B cell (primary cell): Measurements from ENCODE around the gene INSR. TPM values are rescaled to one million over a fixed set of nuclear protein-coding genes. Genes with fewer than 3 reads are reported as not detected.

Experiments used
- ATAC-seq: fragments of 200-7000 bp; cut with Tn5 transposase; one replicate; pipeline ENCODE4 v1.10.0; 2021; ENCODE audit warnings: low read depth, mild to moderate bottlenecking, moderate number of reproducible peaks, moderate library complexity
- CTCF ChIA-PET: fragments of 350-600 bp; sonication (Branson Sonifier 250); formaldehyde crosslinking; loops from one replicate; lab custom pipeline; 2021; ENCODE audit warnings: antibody characterized with exemption, inconsistent platforms; lab: Charles Lee
- POLR2A ChIA-PET: fragments of 350-600 bp; sonication (Branson Sonifier 250); formaldehyde crosslinking; loops from one replicate; lab custom pipeline; 2021; ENCODE audit warnings: antibody characterized with exemption; lab: Charles Lee
- DNase-seq: peaks from one replicate; pipeline ENCODE4 v3.0.0; 2013
- H2AFZ ChIP-seq: 2 replicates; pipeline ENCODE4 v1.6.1; 2012; ENCODE audit warnings: mild to moderate bottlenecking, low read depth, low read length; ENCODE audit not compliant: insufficient read depth, poor library complexity, severe bottlenecking
- H3K27ac ChIP-seq, 2 donors: 1 replicate in 1 of 2; 2 replicates in 1 of 2; pipeline ENCODE4 v1.5.1; 2012 to 2013; ENCODE audit warnings: low read length in 2 of 2, mild to moderate bottlenecking in 2 of 2, moderate library complexity in 1 of 2
- H3K27me3 ChIP-seq, 4 experiments: fragments of 200-600 bp in 1 of 4; sonication (generic) in 1 of 4; replicated peaks in 1 of 4; 1 replicate in 2 of 4; 2 replicates in 2 of 4; pipeline versions ENCODE4 v1.6.1 to v1.7.0; 2013 to 2016; ENCODE audit warnings: low read length in 3 of 4, mild to moderate bottlenecking in 2 of 4, mixed read lengths in 1 of 4, moderate library complexity in 1 of 4; ENCODE audit not compliant: insufficient read depth in 4 of 4, control insufficient read depth in 3 of 4; ENCODE audit errors: control extremely low read depth in 1 of 4
- H3K36me3 ChIP-seq, 2 experiments: replicated peaks in 1 of 2; 1 replicate in 1 of 2; 2 replicates in 1 of 2; pipeline versions ENCODE4 v1.6.1 to v1.7.1; 2013; ENCODE audit warnings: low read length in 1 of 2; ENCODE audit not compliant: insufficient read depth in 2 of 2, control insufficient read depth in 1 of 2; ENCODE audit errors: control extremely low read depth in 1 of 2, extremely low read depth in 1 of 2
- H3K4me1 ChIP-seq, 2 donors: fragments of 200-600 bp in 1 of 2; sonication (generic) in 1 of 2; 1 replicate in 1 of 2; 2 replicates in 1 of 2; pipeline versions ENCODE4 v1.5.1 to v1.6.1; 2013 to 2017; ENCODE audit warnings: low read length in 2 of 2; ENCODE audit not compliant: control insufficient read depth in 2 of 2, insufficient read depth in 2 of 2
- H3K4me2 ChIP-seq: replicated peaks from 2 replicates; pipeline ENCODE3; 2012; ENCODE audit warnings: mild to moderate bottlenecking, low read depth, low read length; ENCODE audit not compliant: poor library complexity, severe bottlenecking
- H3K4me3 ChIP-seq, 5 experiments: fragments of 200-600 bp in 1 of 5; sonication (generic) in 1 of 5; 1 replicate in 3 of 5; 2 replicates in 2 of 5; pipeline versions ENCODE4 v1.5.1 to v1.7.0; 2011 to 2016; ENCODE audit warnings: low read length in 4 of 5, mild to moderate bottlenecking in 4 of 5, low read depth in 2 of 5, control low read depth in 1 of 5, moderate library complexity in 1 of 5; ENCODE audit not compliant: insufficient read depth in 1 of 5; ENCODE audit errors: control extremely low read depth in 1 of 5, extremely low read depth in 1 of 5
- H3K79me2 ChIP-seq: fragments of 200-600 bp; sonication (generic); one replicate; pipeline ENCODE4 v1.6.0; 2016; ENCODE audit warnings: low read length; ENCODE audit not compliant: control insufficient read depth, insufficient read depth
- H3K9ac ChIP-seq: fragments of 200-600 bp; sonication (generic); 2 replicates; pipeline ENCODE4 v1.6.1; 2017; ENCODE audit warnings: mild to moderate bottlenecking, low read length, moderate library complexity
- H3K9me3 ChIP-seq, 3 donors: one replicate each; pipeline versions ENCODE4 v1.6.1 to v1.7.1; 2013; ENCODE audit warnings: low read length in 2 of 3; ENCODE audit not compliant: control insufficient read depth in 2 of 3, insufficient read depth in 1 of 3; ENCODE audit errors: control extremely low read depth in 1 of 3
- H4K20me1 ChIP-seq: 2 replicates; pipeline ENCODE4 v1.6.0; 2012; ENCODE audit warnings: mild to moderate bottlenecking, low read length; ENCODE audit not compliant: insufficient read depth, control insufficient read depth, poor library complexity, severe bottlenecking
- H3K27ac Mint-ChIP-seq: one replicate; pipeline ENCODE4 v1.8.0; 2021; ENCODE audit warnings: mixed read lengths
- H3K27me3 Mint-ChIP-seq: one replicate; pipeline ENCODE4 v1.8.0; 2021; ENCODE audit warnings: mixed read lengths
- H3K4me1 Mint-ChIP-seq: one replicate; pipeline ENCODE4 v1.8.0; 2021; ENCODE audit warnings: mixed read lengths
- H3K4me3 Mint-ChIP-seq: one replicate; pipeline ENCODE4 v1.8.0; 2021; ENCODE audit warnings: mixed read lengths
- H3K9me3 Mint-ChIP-seq: one replicate; pipeline ENCODE4 v1.8.0; 2022; ENCODE audit warnings: mixed read lengths; ENCODE audit not compliant: insufficient read depth
- EZH2 ChIP-seq: IDR thresholded peaks from 2 replicates; pipeline ENCODE4 v1.6.1; 2012; ENCODE audit warnings: borderline replicate concordance, low read depth, mild to moderate bottlenecking, moderate library complexity, low read length; ENCODE audit not compliant: insufficient read depth, poor library complexity, severe bottlenecking
- WGBS: methylation state at CpG from one replicate; pipeline ENCODE4 v1.1.5; 2013; ENCODE audit warnings: missing lambda C conversion rate; ENCODE audit not compliant: insufficient coverage; 5-methylcytosine and 5-hydroxymethylcytosine counted together
- intact Hi-C: fragments of 100-400 bp; cut with micrococcal nuclease; formaldehyde crosslinking; loops from one replicate; pipeline ENCODE4 v1.10.0; 2022
- polyA plus RNA-seq: library from polyadenylated mRNA; depleted of rRNA; stranded (reverse); fragments of >200 nt; gene quantifications from 2 replicates; pipeline ENCODE4 v1.2.3, GENCODE V29; 2012
- total RNA-seq, 2 donors: library from RNA; stranded (reverse); fragments of 120-200 nt in 1 of 2; gene quantifications; 1 replicate in 1 of 2; 2 replicates in 1 of 2; pipeline versions ENCODE4 v1.2.3 to v1.2.4, GENCODE V29; 2013 to 2022
- TF ChIP-seq, protein P1 (sequence below): fragments of 200-600 bp; IDR thresholded peaks from one replicate; pipeline ENCODE4 v1.8.0; 2022; ENCODE audit warnings: antibody characterized with exemption, mild to moderate bottlenecking

The INSR gene
- total and polyA plus RNA-seq, 2 donors (not counting 1 experiment from before 2014, with no cell fraction given): 1.4 to 6.3 TPM

- H3K4me1 Mint-ChIP-seq: no peaks in the 10 kb centered on the region
- CTCF ChIA-PET: no interaction called here
- H3K27me3 Mint-ChIP-seq: peaks cover 10% of the 10 kb centered on the region
- Histone ChIP-seq H3K27me3 (peaks cover 0 to 3% (median 0%) of the 10 kb centered on the region in 4 experiments), H3K36me3 (peaks cover 0 to 4% of the 10 kb centered on the region in 2 experiments), H3K4me2 (no peak overlapping the region), H3K9me3 (no peaks in the 10 kb centered on the region), H3K27ac (no peak overlapping the region), H3K4me1 (no peaks in the 10 kb centered on the region), H3K9ac (no peak overlapping the region), H3K4me3 (no peak overlapping the region), H2AFZ (no peak overlapping the region), H3K79me2 (no peaks in the 10 kb centered on the region), H4K20me1 (no peaks in the 10 kb centered on the region)
- no peak overlapping the region for H3K4me3 Mint-ChIP-seq
- no peaks in the 10 kb centered on the region for H3K9me3 Mint-ChIP-seq
- no peak for DNase-seq
- POLR2A ChIA-PET: no interaction called here
- WGBS: 88% methylated on average over 6 of the region's 11 CpGs
- intact Hi-C loops: no loop called here
- H3K27ac Mint-ChIP-seq: no peak overlapping the region
- TF ChIP-seq, protein P1, sequence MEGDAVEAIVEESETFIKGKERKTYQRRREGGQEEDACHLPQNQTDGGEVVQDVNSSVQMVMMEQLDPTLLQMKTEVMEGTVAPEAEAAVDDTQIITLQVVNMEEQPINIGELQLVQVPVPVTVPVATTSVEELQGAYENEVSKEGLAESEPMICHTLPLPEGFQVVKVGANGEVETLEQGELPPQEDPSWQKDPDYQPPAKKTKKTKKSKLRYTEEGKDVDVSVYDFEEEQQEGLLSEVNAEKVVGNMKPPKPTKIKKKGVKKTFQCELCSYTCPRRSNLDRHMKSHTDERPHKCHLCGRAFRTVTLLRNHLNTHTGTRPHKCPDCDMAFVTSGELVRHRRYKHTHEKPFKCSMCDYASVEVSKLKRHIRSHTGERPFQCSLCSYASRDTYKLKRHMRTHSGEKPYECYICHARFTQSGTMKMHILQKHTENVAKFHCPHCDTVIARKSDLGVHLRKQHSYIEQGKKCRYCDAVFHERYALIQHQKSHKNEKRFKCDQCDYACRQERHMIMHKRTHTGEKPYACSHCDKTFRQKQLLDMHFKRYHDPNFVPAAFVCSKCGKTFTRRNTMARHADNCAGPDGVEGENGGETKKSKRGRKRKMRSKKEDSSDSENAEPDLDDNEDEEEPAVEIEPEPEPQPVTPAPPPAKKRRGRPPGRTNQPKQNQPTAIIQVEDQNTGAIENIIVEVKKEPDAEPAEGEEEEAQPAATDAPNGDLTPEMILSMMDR: no peak
- TF ChIP-seq EZH2: no peak
- no peak for ATAC-seq
These were observed 177.0 kb downstream of the INSR start for GRCh38 chr19:7117248-7117647.

DNA sequence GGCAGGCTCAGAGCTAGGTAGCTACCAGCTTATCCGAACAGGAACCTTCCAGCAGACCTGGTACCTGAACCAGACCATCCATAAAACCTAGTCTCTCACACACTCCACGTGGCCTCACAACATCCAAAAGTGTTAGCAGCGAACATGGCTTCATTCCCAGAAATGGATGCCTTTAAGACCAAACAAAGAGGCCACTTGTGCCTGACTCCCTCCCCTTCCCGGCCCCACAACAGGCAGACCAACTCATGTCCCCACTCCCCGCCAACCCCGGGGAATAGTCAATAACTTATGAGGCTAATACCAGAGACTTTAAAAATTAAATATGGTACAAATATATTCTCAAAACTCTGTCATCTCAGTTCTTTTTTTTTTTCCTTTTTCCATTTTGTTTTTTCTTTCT is 178.5 kb downstream of the INSR start:
- no peak for DNase-seq
- Histone ChIP-seq H3K27me3 (peaks cover 0 to 3% (median 0%) of the 10 kb centered on the region in 4 experiments), H2AFZ (no peak overlapping the region), H3K4me3 (no peak overlapping the region), H4K20me1 (no peaks in the 10 kb centered on the region), H3K4me1 (no peaks in the 10 kb centered on the region), H3K9me3 (no peaks in the 10 kb centered on the region), H3K9ac (no peak overlapping the region), H3K36me3 (peaks cover 0 to 4% of the 10 kb centered on the region in 2 experiments), H3K79me2 (no peaks in the 10 kb centered on the region), H3K27ac (no peak overlapping the region), H3K4me2 (no peak overlapping the region)
- intact Hi-C loops: no loop called here
- WGBS: 83% methylated on average over 3 of the region's 6 CpGs
- no peak for TF ChIP-seq EZH2
- TF ChIP-seq, protein P1: no peak
- ATAC-seq: no peak
- no peaks in the 10 kb centered on the region for H3K9me3 Mint-ChIP-seq
- CTCF ChIA-PET: interaction anchor here (0.6 to 1.1 kb wide), 2 partner anchors 31 to 268 kb away, joined by 3 read pairs; no protein-coding TSS in a partner anchor
- no peaks in the 10 kb centered on the region for H3K4me1 Mint-ChIP-seq
- no peak overlapping the region for H3K4me3 Mint-ChIP-seq
- H3K27me3 Mint-ChIP-seq: peaks cover 15% of the 10 kb centered on the region
- POLR2A ChIA-PET: interaction anchor here (0.6 kb wide), 1 partner anchor 65 kb away, joined by 3 read pairs; no protein-coding TSS in a partner anchor
- no peak overlapping the region for H3K27ac Mint-ChIP-seq
